Glutamatergic neuron (in vitro differentiated cells): ENCODE measurements around the gene GUCY1A2. TPM values are rescaled to one million over a fixed set of nuclear protein-coding genes. Genes with fewer than 3 reads are reported as not detected.

ENCODE experiments used
- DNase-seq: peaks from one replicate; pipeline ENCODE4 v3.0.0; 2022
- H3K27ac Mint-ChIP-seq: one replicate; pipeline ENCODE4 v1.8.0; 2020; ENCODE audit warnings: mild to moderate bottlenecking, mixed read lengths, inconsistent platforms; ENCODE audit not compliant: unreplicated experiment
- H3K27me3 Mint-ChIP-seq: one replicate; pipeline ENCODE4 v1.8.0; 2020; ENCODE audit warnings: mild to moderate bottlenecking, moderate library complexity, mixed read lengths, inconsistent platforms; ENCODE audit not compliant: unreplicated experiment
- H3K36me3 Mint-ChIP-seq: one replicate; pipeline ENCODE4 v1.8.0; 2020; ENCODE audit warnings: mild to moderate bottlenecking, mixed read lengths, inconsistent platforms; ENCODE audit not compliant: unreplicated experiment
- H3K4me1 Mint-ChIP-seq: one replicate; pipeline ENCODE4 v1.8.0; 2020; ENCODE audit warnings: mild to moderate bottlenecking, low read depth, mixed read lengths, inconsistent platforms; ENCODE audit not compliant: unreplicated experiment
- H3K4me3 Mint-ChIP-seq: one replicate; pipeline ENCODE4 v1.8.0; 2020; ENCODE audit warnings: mild to moderate bottlenecking, mixed read lengths, inconsistent platforms; ENCODE audit not compliant: unreplicated experiment
- H3K9me3 Mint-ChIP-seq: one replicate; pipeline ENCODE4 v1.8.0; 2020; ENCODE audit warnings: mild to moderate bottlenecking, moderate library complexity, mixed read lengths, inconsistent platforms; ENCODE audit not compliant: unreplicated experiment
- CTCF ChIP-seq: fragments of 200-600 bp; sonication (generic); IDR thresholded peaks from one replicate; pipeline ENCODE4 v1.5.0; 2021; ENCODE audit not compliant: partially characterized antibody, unreplicated experiment
- total RNA-seq: library from RNA; stranded (reverse); fragmentation: NEBNext Ultra II Directional; extraction: Animal tissue kit (Norgen Biotek cat#: 25700); gene quantifications from one replicate; pipeline ENCODE4 v1.2.1, GENCODE V29; 2021; ENCODE audit not compliant: unreplicated experiment

The GUCY1A2 gene
- total RNA-seq, 1 donor from 2014 or later: 20.3 TPM

GRCh38 chr11:106879832-106880546 is 138.3 kb downstream of the GUCY1A2 start:
- Mint-ChIP-seq H3K4me3 (no peak overlapping the region), H3K4me1 (no peaks in the 10 kb centered on the region), H3K27ac (no peak overlapping the region), H3K9me3 (no peaks in the 10 kb centered on the region), H3K27me3 (no peaks in the 10 kb centered on the region), H3K36me3 (no peaks in the 10 kb centered on the region)
- TF ChIP-seq CTCF: no peak
- no peak for DNase-seq

GRCh38 chr11:106879029-106879428 is 139.2 kb downstream of the GUCY1A2 start:
- Mint-ChIP-seq H3K4me3 (no peak overlapping the region), H3K27me3 (no peaks in the 10 kb centered on the region), H3K36me3 (no peaks in the 10 kb centered on the region), H3K9me3 (no peaks in the 10 kb centered on the region), H3K27ac (no peak overlapping the region), H3K4me1 (no peaks in the 10 kb centered on the region)
- DNase-seq: no peak
- no peak for TF ChIP-seq CTCF

- Mint-ChIP-seq H3K36me3 (no peaks in the 10 kb centered on the region), H3K9me3 (no peaks in the 10 kb centered on the region), H3K4me1 (no peaks in the 10 kb centered on the region), H3K27ac (no peak overlapping the region), H3K27me3 (no peaks in the 10 kb centered on the region), H3K4me3 (no peak overlapping the region)
- DNase-seq: no peak
- no peak for TF ChIP-seq CTCF
Measured at GRCh38 chr11:106875013-106875412, 143.3 kb downstream of the GUCY1A2 start.

GRCh38 chr11:106872246-106872645 is 146.0 kb downstream of the GUCY1A2 start:
- no peak for DNase-seq
- Mint-ChIP-seq H3K4me1 (no peaks in the 10 kb centered on the region), H3K27ac (no peak overlapping the region), H3K9me3 (peaks cover 2% of the 10 kb centered on the region), H3K27me3 (no peaks in the 10 kb centered on the region), H3K4me3 (no peak overlapping the region), H3K36me3 (no peaks in the 10 kb centered on the region)
- TF ChIP-seq CTCF: no peak

- no peak overlapping the region for H3K27ac Mint-ChIP-seq
- H3K4me1 Mint-ChIP-seq: peaks cover 7% of the 10 kb centered on the region
- peaks cover 8% of the 10 kb centered on the region for H3K9me3 Mint-ChIP-seq
- no peak for DNase-seq
- TF ChIP-seq CTCF: no peak
- H3K36me3 Mint-ChIP-seq: peaks cover 13% of the 10 kb centered on the region
- H3K4me3 Mint-ChIP-seq: no peak overlapping the region
- peaks cover 2% of the 10 kb centered on the region for H3K27me3 Mint-ChIP-seq
Measured at GRCh38 chr11:106858200-106858599, 160.1 kb downstream of the GUCY1A2 start.
